GM21576 (cell line): Measurements from ENCODE around the gene ARGLU1.

ENCODE experiments used
- ATAC-seq: cut with Tn5 transposase; IDR thresholded peaks from one replicate; pipeline ENCODE4 v1.9.1; 2021; ENCODE audit warnings: mild to moderate bottlenecking, moderate library complexity; ENCODE audit not compliant: unreplicated experiment

The ARGLU1 gene

DNA sequence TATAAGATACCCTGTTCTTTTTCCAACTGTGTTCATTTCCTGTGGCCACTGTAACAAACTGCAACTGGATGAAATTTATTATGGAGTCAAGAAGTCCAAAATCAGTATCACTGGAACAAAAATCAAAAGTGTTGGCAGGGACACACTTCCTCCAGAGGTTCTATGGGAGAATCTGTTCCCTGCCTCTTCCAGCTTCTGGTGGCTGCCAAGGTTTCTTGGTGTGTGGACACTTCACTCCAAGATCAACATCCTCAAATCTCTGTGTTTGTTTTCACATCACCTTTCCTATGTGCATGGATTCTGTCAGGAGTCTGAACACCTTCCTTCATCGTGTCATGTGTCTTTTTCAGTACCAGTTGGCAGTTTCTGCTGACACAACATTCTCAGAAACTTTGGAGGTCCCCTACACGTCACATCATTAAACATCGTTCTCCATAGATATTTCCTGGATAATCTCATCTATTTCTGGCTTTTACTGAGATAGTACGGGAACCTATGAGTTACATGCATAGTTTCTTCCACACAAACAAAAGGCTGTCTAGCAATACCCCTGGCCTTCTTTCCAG, 17.3 kb downstream of the ARGLU1 start:
- no peak for ATAC-seq

DNA sequence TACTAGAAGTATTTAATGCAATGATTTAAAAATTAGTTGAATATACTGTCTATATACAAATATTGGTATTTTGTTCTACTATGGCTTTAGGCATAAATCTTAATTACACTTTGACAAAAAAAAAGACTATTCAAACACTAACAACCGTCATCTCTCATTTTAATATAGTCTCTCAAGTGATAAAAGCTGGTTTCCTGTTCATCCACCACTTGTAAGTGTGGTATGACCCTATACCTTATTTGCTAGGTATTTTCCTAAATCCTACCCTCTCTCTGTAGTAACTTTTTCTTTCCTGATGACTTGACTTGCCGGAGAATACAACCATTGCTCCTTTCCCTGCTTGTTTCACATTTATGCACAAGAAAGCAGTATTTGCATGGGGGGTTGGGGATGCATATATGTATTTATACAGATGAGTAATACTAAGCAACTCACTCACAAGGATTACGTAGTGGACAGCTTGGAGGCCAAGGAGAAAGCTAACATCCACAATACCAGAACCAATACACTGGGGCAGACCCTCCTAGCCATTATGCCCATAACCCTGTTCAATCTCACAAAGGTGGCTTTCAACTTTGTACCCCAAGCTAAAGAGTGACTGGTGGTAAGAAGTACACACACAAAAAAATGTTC, 19.8 kb downstream of the ARGLU1 start:
- ATAC-seq = no peak

DNA sequence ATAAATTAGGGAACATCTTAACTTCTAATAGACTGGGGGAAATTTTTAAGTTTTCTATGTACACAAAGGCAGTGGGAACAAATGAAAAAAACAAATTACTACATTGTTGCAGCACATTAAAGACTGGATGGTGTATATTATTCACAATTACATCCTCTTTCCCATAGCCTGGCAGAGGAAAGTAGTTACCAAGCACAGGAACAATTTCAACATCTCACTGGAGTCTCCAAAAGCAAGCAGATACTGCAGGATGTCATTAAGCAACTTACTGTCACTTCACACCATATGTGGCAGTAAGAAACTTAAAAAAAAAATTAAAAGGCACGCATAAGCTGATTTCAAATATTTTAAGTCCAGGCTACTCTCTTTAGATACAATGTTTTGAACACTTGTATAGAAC, 26.1 kb downstream of the ARGLU1 start:
- ATAC-seq = no peak

DNA sequence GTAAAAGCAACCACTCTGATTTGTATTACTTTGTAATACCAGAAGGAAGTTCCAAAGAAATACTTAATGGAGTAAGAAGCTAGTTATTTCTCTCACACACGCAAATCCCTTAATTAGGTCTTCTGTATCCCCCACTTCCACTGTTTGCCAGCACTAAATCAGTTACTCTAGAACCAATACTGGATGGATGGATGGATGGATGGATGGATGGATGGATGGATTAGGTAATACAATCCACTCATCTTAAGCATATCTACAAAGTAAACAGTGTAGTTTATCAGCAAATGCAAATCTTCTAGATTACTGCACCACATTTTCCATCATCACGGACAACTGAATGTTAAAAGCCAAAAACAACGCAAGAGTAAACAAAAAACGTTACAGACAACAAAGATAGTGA, 27.3 kb downstream of the ARGLU1 start:
- ATAC-seq = no peak

GRCh38 chr13:106537521-106537920, 30.4 kb downstream of the ARGLU1 start:
- no peak for ATAC-seq

- ATAC-seq = peak; percentile 41
Measured at GRCh38 chr13:106536244-106537034, 31.5 kb downstream of the ARGLU1 start.

GRCh38 chr13:106535552-106536243, 32.2 kb downstream of the ARGLU1 start, which contains the start of gene EFNB2:
EFNB2 (minus strand) TSS chr13:106535662; CDS start chr13:106534964, 698 bp downstream.
- peak; percentile 94 for ATAC-seq

DNA sequence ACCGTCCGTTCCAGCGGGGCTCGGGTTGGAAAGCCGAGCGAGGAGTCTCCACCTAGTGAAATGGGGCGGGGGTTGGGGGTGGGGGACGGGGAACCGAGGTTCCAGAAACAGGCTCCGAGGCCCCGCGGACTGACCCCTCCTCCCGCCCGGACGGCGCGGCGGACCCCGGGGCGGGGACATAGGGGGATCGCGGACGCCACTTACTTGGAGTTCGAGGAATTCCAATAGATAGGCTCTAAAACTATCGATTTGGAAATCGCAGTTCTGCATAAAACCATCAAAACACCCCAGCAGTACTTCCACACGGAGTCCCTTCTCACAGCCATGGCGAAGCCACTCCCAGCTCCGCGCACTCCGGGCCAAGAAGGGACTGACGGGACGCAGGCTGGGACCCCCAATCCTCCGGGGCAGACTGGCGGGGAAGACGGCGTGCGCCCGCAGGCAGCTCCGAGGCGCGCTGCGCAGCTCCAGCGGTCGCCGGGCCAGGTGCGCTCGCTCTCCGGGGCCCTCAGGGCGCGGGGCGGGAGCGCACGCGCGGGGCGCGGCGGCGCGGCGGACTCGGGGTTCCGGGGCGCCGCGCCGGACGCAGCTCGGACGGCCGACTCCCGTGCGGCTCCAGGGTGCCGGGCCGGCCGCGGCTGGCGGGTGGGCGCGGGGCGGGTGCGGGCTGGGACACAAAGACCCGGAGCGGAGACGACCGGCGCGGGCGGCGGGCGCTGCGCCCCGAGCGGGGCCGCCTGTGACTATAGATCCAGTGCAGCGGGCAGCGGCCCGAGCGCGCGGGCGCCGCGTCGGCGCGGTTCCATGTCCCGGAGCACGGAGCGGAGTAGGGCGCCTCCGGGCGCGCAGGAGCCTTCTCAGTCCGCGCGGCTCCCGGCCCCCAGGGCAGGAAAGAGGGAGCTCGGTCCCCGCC, 33.0 kb downstream of the ARGLU1 start:
- ATAC-seq = peak; percentile 21

- no peak for ATAC-seq
Measured at GRCh38 chr13:106533943-106534638, 33.8 kb downstream of the ARGLU1 start.

- ATAC-seq = no peak
Measured at GRCh38 chr13:106533101-106533942, 34.6 kb downstream of the ARGLU1 start.

GRCh38 chr13:106532111-106532929, 35.6 kb downstream of the ARGLU1 start:
- no peak for ATAC-seq

DNA sequence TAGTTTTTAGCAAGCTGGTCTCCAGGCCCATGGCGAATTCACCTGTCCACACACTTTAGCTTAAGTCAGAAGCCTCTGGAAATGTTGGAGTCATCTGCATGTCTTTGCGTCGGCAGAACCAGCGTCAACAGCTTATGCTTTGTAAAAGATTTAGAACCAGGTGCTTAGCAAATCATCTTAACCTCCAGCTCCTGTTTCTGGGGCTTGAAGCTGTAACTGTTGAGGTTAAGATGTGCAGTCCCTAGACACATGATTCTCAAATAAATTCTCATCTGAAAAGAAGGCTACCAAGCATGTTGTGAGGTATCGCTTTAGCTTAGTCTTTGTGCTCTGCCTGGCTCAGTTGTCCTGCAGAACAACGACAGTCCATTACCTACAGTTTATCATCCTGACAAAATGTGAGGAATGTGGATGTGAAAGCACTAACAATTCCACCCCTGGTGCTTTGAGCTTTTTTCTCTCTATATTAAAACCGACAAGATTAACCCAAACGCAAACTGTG, 36.9 kb downstream of the ARGLU1 start:
- ATAC-seq = no peak

DNA sequence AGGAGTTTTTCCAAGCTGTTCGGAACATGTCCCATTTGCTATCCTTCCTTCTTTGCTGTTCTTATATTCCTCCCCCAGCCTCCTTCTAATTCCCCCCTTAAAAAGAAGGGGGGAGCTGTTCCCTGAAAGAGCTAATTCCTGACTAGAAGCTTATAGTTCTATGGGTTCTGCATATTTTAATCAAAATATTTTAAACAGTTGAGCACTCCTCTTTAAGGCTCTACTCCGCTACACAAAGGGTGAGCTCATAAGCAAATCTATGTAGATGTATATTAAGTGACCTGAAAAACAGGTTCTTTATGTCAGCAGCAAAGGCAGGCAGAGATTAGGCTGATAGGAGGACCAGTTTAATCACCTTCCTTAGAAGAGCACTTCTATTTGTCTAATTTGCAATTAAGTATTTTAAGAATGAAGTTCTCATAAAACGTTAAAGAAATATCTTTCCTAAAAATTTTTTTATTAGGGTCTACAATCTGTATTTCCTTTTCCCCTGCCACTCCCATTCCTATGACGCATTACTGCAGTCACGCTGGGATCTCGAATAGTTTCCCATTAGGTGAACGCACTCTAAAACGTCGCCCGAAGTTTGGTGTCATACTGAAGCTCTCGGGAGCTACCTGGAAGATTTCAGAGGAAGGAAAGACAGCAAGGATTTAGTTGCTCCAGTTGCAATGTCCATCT, 37.6 kb downstream of the ARGLU1 start:
- no peak for ATAC-seq

- ATAC-seq = no peak
Measured at GRCh38 chr13:106529415-106530170, 38.3 kb downstream of the ARGLU1 start.

GRCh38 chr13:106528718-106529414, 39.1 kb downstream of the ARGLU1 start:
- no peak for ATAC-seq

GRCh38 chr13:106527826-106528225, 40.1 kb downstream of the ARGLU1 start:
- no peak for ATAC-seq
